ENCODE results near the gene GRIP2.

- TF ChIP-seq, protein P1, sequence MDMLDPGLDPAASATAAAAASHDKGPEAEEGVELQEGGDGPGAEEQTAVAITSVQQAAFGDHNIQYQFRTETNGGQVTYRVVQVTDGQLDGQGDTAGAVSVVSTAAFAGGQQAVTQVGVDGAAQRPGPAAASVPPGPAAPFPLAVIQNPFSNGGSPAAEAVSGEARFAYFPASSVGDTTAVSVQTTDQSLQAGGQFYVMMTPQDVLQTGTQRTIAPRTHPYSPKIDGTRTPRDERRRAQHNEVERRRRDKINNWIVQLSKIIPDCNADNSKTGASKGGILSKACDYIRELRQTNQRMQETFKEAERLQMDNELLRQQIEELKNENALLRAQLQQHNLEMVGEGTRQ (IDR thresholded peaks at IDR 0.05; ENCODE audit: low read depth, low read length): no peak
- TF ChIP-seq, protein P2, sequence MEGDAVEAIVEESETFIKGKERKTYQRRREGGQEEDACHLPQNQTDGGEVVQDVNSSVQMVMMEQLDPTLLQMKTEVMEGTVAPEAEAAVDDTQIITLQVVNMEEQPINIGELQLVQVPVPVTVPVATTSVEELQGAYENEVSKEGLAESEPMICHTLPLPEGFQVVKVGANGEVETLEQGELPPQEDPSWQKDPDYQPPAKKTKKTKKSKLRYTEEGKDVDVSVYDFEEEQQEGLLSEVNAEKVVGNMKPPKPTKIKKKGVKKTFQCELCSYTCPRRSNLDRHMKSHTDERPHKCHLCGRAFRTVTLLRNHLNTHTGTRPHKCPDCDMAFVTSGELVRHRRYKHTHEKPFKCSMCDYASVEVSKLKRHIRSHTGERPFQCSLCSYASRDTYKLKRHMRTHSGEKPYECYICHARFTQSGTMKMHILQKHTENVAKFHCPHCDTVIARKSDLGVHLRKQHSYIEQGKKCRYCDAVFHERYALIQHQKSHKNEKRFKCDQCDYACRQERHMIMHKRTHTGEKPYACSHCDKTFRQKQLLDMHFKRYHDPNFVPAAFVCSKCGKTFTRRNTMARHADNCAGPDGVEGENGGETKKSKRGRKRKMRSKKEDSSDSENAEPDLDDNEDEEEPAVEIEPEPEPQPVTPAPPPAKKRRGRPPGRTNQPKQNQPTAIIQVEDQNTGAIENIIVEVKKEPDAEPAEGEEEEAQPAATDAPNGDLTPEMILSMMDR (conservative IDR thresholded peaks at IDR 0.05; ENCODE audit: low read depth, low read length): no peak
- TF ChIP-seq RCOR1 (IDR thresholded peaks at IDR 0.05; ENCODE audit: insufficient replicate concordance, low read length): no peak
Measured at GRCh38 chr3:14513566-14514322, 26.4 kb downstream of the GRIP2 start.

Measured in IMR-90 (cell line).